ENCODE results near the gene POC1A. TPM values are rescaled to one million over a fixed set of nuclear protein-coding genes. Genes with fewer than 3 reads are reported as not detected.
"Not testable (repeated sequence)": the region's sequence is repeated elsewhere in the genome, so short reads cannot be mapped to it uniquely, and the experiment has no call there.

Gene POC1A
- total RNA-seq, 4 donors from 2014 or later, result 0.84 to 3.1 (median 2.4) TPM

- DNase-seq (ENCODE audit: low spot score in 2 of 2), result no peak
- Histone ChIP-seq H3K27me3 (no peaks in the 10 kb centered on the region), H3K27ac (peak overlapping the region in 3 of 4 donors; percentile 6 to 58 (median 37)), H3K4me3 (no peak overlapping the region), H3K9me3 (no peaks in the 10 kb centered on the region), H3K36me3 (peaks cover 0 to 5% (median 0%) of the 10 kb centered on the region in 3 donors), H3K4me1 (peaks cover 0 to 72% (median 46%) of the 10 kb centered on the region in 4 donors)
- 72 to 85% methylated on average over 5 to 6 of the region's 6 CpGs for WGBS, 2 donors
- TF ChIP-seq POLR2A (IDR thresholded peaks at IDR 0.05), result no peak
- no peak for TF ChIP-seq EP300 (IDR thresholded peaks at IDR 0.05)
- TF ChIP-seq, protein P1, sequence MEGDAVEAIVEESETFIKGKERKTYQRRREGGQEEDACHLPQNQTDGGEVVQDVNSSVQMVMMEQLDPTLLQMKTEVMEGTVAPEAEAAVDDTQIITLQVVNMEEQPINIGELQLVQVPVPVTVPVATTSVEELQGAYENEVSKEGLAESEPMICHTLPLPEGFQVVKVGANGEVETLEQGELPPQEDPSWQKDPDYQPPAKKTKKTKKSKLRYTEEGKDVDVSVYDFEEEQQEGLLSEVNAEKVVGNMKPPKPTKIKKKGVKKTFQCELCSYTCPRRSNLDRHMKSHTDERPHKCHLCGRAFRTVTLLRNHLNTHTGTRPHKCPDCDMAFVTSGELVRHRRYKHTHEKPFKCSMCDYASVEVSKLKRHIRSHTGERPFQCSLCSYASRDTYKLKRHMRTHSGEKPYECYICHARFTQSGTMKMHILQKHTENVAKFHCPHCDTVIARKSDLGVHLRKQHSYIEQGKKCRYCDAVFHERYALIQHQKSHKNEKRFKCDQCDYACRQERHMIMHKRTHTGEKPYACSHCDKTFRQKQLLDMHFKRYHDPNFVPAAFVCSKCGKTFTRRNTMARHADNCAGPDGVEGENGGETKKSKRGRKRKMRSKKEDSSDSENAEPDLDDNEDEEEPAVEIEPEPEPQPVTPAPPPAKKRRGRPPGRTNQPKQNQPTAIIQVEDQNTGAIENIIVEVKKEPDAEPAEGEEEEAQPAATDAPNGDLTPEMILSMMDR (IDR thresholded peaks at IDR 0.05), result no peak
These were observed 110.5 kb downstream of the POC1A start for GRCh38 chr3:52043750-52044149.

- WGBS, 2 donors, result 90 to 97% methylated on average over 1 of the region's 1 CpG
- Histone ChIP-seq H3K27ac (peak overlapping the region in 2 of 4 donors; percentile 58 to 97), H3K4me1 (peaks cover 0 to 72% (median 48%) of the 10 kb centered on the region in 4 donors)
- H3K4me3 ChIP-seq; H3K9me3 ChIP-seq; DNase-seq (ENCODE audit: low spot score in 2 of 2); H3K36me3 ChIP-seq; H3K27me3 ChIP-seq: not testable (repeated sequence)
These were observed 111.2 kb downstream of the POC1A start for GRCh38 chr3:52043039-52043438.

GRCh38 chr3:52041118-52041731 is 113.0 kb downstream of the POC1A start:
- H3K4me1 ChIP-seq, result peaks cover 0 to 67% (median 40%) of the 10 kb centered on the region in 4 donors
- no peak for TF ChIP-seq POLR2A (IDR thresholded peaks at IDR 0.05)
- TF ChIP-seq, protein P1 (IDR thresholded peaks at IDR 0.05), result peak in 4 of 5 experiments; percentile 15 to 35 (median 24)
- no peaks in the 10 kb centered on the region for H3K27me3 ChIP-seq
- H3K9me3 ChIP-seq, result no peaks in the 10 kb centered on the region
- WGBS, 2 donors, result 56 to 61% methylated on average over 10 of the region's 10 CpGs
- H3K27ac ChIP-seq, result peak overlapping the region; percentile 78 to 97 (median 88)
- H3K4me3 ChIP-seq, result no peak overlapping the region
- no peak for DNase-seq (ENCODE audit: low spot score in 2 of 2)
- no peaks in the 10 kb centered on the region for H3K36me3 ChIP-seq

DNA sequence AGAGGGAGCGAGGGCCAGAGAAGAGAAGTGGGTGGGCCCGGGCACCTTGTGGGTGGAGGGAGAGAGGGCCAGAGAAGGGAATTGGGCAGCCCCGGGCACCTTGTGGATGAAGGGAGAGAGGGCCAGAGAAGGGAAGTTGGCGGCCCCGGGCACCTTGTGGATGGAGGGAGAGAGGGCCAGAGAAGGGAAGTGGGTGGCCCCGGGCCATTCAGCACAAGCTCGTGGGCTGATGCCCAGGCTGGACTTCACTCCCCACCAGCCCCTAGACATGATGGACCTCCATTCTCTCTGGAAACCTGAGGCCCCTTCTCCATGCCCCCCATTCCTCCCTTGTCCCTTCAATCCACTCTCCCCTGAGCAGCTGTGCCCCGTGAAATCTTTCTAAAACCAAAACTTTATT is 113.6 kb downstream of the POC1A start:
- TF ChIP-seq POLR2A (IDR thresholded peaks at IDR 0.05) (no peak), EP300 (IDR thresholded peaks at IDR 0.05) (no peak)
- TF ChIP-seq, protein P1 (IDR thresholded peaks at IDR 0.05), result no peak
- 44 to 57% methylated on average over 8 of the region's 8 CpGs for WGBS, 2 donors

DNA sequence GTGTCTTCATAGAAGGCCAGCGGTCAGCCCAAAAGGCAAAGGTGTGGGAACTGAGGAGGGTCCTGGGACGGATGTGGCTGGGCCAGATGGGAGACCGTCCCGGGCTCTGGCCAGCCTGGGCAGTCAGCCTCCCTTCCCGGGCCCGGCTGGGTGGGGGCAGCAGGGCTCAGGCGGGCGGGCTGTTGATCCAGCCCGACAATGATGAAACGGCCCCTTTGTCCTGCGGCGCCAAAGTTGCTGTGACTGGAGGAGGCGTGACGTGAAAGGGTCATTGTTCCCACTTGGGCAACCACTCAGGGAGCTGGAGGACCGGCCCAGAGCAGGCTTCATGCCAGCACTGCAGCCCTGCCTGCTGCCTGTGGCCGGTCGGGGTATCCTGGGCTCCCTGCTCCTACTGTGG is 114.4 kb downstream of the POC1A start:
- H3K4me1 ChIP-seq, result peaks cover 0 to 58% (median 38%) of the 10 kb centered on the region in 4 donors
- no peak overlapping the region for H3K4me3 ChIP-seq
- TF ChIP-seq, protein P1 (IDR thresholded peaks at IDR 0.05), result no peak
- TF ChIP-seq POLR2A (IDR thresholded peaks at IDR 0.05) (peak in 1 of 2 donors; percentile 37), EP300 (IDR thresholded peaks at IDR 0.05) (peak; percentile 84 to 90)
- peak overlapping the region; percentile 78 to 97 (median 88) for H3K27ac ChIP-seq
- no peaks in the 10 kb centered on the region for H3K27me3 ChIP-seq
- no peaks in the 10 kb centered on the region for H3K36me3 ChIP-seq
- WGBS, 2 donors, result 49 to 73% methylated on average over 14 to 15 of the region's 17 CpGs
- no peaks in the 10 kb centered on the region for H3K9me3 ChIP-seq
- peak; percentile 64 to 80 for DNase-seq (ENCODE audit: low spot score in 2 of 2)

More for the DNA sequence above, 113.6 kb downstream of the POC1A start:
- H3K27me3 ChIP-seq, result no peaks in the 10 kb centered on the region
- DNase-seq (ENCODE audit: low spot score in 2 of 2), result no peak
- H3K36me3 ChIP-seq, result no peaks in the 10 kb centered on the region
- H3K4me1 ChIP-seq, result peaks cover 0 to 65% (median 38%) of the 10 kb centered on the region in 4 donors
- no peak overlapping the region for H3K4me3 ChIP-seq
- peak overlapping the region; percentile 78 to 97 (median 88) for H3K27ac ChIP-seq
- H3K9me3 ChIP-seq, result no peaks in the 10 kb centered on the region
